DMS79 (cell line): ENCODE data around the gene CD52.

Experiments used
- DNase-seq: peaks from one replicate; lab custom pipeline; 2025; lab: John Stamatoyannopoulos, UW

CD52 gene, protein sequence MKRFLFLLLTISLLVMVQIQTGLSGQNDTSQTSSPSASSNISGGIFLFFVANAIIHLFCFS

DNA sequence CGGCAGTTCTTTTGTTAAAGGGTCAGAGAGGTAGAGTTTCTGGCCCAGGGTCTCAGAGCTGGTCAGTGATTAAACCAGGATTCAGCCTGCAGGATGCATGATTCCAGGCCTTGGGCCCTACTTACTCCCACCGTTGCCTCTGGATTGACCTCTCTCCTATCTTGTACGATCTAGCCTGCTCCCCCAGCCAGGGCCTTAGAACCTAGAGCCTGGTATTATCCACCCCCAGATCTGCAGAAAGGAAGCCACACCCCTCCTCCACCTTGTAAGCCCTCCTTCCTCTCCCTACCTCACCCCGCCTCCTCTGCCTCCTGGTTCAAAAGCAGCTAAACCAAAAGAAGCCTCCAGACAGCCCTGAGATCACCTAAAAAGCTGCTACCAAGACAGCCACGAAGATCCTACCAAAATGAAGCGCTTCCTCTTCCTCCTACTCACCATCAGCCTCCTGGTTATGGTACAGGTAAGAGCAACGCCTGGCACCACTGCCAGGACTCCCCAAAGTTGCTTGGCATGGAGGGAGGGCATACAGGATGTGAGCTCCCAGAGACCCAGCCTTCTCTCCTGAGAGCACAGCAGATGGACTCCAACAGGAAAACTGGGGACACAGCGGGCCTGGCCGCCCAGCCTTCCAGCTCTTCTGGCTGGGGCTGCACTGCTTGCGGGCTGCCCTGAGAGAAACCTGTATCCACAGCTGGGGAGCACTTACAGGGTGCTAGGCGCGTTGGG lies at the start of gene CD52:
Gene CD52 (plus strand): TSS at position 347 of the 726 bp plus-strand sequence. CDS start 60 bp downstream, at position 407.
- DNase-seq: no peak

DNA sequence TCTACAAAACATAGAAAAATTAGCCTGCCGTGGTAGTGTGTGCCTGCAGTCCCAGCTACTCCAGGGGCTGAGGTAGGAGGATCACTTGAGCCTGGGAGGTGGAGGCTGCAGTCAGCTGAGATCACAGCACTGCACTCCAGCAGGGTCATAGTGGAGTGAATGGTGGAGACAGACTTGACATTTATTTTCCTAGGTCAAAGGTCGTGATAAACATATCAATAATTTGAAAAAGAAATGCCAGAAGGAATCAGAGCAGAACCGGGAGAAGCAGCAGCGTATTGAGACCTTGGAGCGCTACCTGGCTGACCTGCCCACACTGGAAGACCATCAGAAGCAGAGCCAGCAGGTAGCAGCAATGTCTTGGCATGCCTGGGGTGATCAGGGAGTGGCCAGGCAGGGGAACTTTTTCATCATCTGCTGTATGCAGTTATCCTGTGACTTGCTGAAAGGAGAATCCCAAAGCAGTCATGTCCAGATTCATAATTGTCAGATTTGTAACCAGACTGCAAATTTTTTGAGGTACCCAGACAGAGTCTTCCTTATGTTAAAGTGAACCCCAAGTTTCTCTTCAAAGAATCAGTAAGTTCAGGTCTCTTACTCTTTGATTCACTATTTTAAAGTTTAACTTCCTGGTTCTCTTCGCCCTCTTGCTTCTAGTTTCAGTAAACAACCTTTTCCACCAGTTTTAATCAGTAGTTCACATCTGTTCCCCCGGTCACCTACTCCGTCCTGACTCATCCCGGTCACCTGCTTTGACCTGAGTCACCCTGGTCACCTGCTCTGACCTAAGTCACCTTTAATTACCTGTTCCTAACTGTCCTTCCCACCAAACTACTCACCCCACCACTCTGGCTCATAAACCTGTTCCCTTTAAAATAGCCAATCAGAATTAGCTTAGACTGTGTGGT lies 49.2 kb upstream of the CD52 start:
- DNase-seq: no peak

DNA sequence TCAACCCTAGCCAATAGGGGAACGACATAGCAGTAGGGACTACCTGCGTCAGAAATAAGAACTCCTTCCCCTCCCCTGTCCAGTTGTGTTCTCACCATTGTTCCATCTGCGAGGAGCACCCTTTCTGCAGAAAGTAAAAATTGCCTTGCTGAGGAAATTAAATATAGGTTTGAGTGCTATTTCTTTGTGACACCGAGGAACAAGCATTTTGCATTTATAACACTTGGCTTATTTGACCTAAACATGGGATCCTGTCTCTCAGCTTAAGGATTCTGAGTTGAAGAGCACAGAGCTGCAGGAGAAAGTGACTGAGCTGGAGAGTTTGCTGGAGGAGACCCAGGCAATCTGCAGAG lies 48.6 kb upstream of the CD52 start:
- no peak for DNase-seq

DNA sequence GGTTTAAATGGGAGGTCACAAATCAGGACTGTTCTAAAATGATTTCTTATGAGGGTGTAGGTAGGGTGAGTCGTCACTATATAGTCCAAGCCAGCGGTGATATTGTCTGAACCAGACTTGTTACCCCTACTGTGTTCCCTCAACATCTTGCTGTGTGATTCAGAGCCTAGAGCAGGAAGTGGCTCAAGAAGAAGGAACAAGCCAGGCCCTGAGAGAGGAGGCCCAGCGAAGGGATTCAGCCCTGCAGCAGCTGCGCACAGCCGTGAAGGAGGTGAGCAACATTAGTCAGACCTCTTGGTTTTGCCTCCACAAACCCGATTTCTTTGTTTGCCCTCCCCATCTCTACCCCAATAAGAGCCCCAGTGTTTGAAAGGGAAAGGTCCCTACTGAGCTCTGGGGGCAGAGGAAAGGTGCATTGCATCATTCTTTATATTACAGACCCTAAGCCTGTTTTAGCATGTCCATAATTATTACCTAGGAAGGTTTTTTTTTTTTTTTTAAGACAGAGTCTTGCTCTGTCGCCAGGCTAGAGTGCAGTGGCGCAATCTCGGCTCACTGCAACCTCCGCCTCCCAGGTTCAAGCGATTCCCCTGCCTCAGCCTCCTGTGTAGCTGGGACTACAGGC lies 42.8 kb upstream of the CD52 start:
- no peak for DNase-seq

DNA sequence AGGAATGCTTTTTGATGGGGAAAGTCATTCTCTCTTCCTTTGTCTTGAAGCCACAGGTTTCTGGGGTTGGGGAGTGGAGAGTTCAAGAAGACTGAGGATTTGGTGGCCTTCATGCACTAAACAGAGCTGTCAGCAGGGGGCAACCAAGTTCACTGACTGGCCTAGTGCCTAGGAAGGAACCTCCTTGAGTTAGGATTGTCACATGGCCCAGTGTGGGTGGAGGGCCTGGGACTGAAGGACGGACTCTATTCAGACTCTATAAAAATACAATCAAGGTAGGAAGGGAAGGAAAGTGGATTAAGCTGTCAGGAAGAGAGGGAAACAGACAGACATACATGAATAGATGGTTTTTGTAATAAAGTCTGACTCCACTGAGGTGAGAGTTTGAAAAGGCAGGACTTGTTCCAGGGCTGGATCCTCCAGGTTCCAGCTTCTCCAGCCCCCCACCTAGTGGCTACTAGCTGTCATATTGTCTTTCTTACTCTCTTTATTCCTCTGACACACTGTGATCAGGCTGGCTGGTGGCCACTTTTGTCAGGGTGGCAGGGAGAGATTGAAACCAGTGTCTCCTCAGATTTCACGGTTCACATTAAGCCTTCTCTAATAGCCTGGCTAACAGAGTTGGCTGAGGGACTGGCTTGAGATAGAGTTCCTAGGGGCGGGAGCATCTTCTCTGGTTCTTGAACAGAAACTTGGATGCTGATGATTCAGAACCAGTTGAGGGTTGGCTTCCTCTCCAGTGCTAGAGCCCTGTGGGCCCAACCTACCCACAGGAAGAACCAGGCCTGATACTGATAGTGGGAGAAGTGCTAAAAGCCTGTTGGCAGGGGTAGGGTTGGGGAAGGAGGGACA lies 42.0 kb upstream of the CD52 start:
- DNase-seq: peak; percentile 38

DNA sequence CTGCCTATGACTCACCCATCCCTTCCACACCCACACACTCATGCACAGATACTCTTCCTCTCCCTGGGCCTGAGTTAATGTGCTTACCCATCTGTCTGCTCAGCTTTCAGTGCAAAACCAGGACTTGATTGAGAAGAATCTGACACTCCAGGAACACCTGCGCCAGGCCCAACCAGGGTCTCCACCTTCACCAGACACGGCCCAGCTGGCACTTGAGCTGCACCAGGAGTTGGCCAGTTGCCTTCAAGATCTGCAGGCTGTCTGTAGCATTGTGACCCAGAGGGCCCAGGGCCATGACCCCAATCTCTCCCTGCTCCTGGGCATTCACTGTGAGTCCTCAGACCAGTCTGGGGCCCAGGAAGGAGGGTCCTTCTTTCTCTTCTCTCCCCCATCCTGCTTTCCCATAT lies 41.3 kb upstream of the CD52 start:
- no peak for DNase-seq

DNA sequence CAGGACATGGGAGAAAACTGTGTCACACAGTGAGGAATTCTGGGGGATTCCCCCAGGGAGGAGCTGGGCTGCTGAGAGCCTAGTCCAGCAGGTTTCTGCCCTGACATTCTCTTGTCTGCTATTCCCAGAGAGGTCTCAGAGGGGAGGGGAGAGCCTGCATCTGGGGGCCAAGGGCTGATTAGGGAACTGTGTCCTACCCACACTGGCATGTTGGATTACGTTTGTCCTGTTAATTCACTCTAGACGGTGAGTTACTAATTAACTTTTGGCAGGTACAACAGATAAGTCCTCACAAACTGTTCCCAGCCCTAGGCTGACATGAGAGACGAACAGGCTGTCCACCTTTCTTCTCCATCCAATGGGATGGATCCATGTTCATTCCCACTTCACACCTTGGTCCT lies 40.5 kb upstream of the CD52 start:
- no peak for DNase-seq

DNA sequence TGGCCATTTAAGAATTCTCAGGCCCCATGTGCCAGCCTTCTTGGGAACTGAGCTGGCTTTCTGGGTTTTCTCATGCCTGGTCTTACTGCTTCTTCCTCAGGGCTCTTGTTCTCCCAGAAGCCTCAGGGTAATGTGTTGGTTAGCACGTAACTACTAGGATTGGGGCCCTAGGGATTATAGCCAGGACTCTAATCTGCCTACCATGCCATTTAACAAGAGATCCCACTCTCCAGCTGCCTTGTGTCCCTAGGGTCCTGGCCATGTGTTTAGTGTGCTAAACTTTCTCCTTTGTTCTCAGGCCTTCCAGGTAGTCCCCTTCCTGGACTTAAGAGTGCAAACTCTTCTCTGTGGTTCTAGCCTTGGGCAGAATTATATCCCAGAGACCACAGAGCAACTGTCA lies 40.0 kb upstream of the CD52 start:
- DNase-seq: no peak

DNA sequence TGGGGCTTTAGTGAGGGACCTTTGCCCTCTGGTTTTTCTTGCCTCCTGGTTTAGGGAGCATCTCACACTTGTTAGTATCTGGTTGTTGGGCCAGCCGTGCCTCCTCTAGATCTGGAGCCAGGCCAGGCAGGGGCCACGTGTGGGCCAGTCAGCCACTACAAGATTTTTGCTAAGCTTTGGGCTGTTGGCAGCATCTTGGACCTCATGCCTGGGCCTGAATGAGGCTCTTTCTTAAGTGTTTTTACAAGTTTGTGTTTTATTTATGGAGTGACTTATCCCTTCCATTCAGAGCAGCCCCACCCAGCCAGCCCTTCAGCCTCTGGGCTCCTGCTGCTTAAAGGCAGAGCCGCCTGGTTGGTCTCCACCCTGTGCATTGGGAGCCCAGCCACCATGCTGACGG lies 39.5 kb upstream of the CD52 start:
- no peak for DNase-seq

DNA sequence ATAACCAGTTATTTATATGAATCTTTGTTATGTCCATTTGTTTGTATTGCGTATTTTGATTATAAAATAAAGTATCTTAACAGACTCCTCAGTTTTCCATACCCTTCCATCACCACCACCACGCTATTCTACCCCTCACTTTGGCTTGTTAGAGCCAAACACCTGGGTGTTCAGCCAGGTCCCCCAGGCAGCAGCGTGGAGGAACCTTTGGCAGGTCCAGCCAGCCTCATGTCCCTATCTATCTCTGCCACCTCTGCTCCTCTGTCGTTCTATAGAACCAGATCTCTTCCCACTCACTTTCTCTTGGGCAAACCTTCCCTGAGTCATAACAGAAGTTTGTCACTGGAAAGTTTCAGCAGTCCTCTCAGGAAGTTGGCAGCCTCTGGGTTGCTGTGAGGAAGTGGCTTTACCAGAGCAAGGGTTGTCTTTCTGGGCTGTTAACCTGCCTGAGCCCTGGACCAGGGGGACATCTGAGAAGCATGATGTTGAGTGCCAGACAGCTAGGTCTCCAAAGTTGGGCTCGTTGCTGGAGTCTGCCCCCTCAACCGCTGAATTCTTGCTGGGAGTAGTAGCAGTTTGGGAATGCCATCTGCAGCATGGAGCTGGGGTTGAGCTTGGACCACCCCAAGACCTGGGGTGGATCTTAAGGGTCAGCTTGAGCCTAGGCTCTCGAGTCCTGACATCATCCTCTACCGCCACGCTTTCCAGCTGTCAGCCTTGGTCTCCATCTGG lies 38.9 kb upstream of the CD52 start:
- DNase-seq: no peak

DNA sequence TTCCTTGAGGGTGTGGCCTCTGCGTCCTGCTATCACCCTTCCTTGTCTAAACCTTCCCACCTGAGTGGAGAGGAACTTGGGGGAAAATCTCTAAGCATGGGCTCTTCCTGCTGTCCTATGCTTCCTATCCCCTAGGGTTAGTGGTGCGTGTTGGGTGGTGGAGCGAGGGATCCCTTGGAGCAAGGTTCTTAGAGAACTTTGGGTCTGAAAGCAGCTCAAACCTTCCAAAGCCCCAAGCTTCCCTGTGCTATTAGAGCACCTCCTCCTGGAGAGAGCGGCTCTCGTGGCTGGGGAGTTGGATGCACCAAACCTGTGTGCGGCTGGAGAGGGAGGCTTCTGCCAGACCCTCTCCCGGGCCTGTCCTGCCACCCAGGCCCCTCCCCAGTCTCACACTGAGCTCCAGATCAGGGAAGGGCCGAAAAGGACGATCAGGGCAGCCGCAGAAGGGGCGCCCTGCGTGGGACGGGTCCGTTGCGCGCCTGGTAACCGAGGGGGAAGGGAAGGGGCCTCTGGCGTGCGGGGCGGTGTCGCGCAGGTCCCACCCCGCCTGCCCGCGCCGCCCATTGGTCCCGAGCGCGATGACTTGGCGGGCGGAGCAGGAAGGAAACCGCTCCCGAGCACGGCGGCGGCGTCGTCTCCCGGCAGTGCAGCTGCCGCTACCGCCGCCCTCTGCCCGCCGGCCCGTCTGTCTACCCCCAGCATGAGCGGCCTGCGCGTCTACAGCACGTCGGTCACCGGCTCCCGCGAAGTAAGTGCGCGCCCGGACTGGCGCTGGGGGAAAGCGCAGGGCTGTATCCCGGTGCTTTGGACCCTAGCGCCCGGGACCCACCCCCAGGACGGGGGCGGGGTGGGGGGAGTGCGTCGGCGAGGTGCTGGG lies 38.1 kb upstream of the CD52 start, which contains the start of gene SH3BGRL3:
Gene SH3BGRL3 (plus strand): TSS at position 631 of the 877 bp plus-strand sequence. CDS start 70 bp downstream, at position 701.
- DNase-seq: peak; percentile 67

DNA sequence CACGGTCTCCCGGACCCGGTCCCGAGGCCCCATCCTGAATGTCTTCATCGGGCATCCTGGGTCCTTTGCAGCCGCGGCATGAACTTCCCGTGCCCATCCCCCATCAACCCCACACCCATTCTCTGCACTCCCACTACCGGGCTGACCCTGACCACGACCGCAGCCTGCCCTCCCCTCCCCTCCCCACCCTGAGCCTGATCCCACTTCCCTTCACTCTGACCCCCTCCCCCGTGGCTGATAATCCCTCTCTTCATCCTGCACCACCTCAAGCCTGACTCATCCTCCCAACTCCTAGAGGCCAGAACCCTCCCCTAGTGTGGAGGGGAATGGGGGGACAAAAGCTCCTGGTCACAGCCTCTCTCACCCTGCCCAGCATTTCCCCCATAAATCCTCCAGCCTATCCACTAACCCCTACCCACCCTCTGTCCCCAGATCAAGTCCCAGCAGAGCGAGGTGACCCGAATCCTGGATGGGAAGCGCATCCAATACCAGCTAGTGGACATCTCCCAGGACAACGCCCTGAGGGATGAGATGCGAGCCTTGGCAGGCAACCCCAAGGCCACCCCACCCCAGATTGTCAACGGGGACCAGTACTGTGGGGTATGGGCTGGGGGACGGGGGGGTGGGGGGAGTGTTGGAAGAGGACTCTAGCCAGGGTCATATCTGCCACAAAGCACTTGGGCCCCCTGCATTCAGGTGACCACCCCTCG lies 37.3 kb upstream of the CD52 start:
- DNase-seq: no peak

DNA sequence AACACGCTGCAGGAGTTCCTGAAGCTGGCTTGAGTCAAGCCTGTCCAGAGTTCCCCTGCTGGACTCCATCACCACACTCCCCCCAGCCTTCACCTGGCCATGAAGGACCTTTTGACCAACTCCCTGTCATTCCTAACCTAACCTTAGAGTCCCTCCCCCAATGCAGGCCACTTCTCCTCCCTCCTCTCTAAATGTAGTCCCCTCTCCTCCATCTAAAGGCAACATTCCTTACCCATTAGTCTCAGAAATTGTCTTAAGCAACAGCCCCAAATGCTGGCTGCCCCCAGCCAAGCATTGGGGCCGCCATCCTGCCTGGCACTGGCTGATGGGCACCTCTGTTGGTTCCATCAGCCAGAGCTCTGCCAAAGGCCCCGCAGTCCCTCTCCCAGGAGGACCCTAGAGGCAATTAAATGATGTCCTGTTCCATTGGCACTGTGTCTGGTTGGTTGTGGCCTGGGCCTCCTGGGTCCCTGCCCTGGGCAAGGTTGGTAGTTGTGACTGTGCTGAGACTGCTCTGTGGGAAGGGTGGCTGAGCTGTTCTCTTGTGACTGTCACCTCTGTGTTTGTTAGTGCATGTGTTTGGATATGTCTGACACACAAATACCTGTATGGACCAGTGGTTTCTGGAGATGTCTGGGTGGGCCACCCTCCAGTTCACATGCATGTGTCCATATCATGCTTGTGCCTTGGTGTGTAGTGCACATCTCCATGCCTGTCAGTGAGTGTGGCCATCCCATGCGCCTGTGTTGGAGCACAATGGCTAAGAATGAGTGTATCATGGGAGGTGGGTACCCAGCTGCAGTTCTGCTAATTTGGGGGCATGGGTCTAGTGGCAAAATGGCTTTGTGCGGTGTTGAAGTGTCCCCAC lies 36.4 kb upstream of the CD52 start:
- DNase-seq: no peak

DNA sequence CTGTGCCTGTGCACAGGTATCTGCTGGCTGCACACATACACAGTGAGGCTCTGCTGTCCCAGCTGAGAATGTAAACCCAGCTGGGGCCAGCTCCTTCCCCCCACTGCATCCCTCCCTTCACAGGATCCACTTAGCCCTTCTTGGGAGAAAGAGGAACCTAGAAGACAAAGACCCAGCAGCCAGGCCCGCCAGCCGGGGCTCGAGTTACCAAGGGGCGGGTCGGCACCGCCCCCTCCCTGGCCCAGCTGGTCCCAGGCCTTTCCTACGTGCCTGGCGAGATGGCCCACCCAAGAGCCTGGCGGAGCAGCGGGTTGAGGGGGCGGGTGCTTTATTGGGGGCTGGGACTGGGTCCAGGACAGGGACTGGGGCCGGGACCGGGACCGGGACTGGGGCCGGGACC lies 35.8 kb upstream of the CD52 start:
- no peak for DNase-seq

DNA sequence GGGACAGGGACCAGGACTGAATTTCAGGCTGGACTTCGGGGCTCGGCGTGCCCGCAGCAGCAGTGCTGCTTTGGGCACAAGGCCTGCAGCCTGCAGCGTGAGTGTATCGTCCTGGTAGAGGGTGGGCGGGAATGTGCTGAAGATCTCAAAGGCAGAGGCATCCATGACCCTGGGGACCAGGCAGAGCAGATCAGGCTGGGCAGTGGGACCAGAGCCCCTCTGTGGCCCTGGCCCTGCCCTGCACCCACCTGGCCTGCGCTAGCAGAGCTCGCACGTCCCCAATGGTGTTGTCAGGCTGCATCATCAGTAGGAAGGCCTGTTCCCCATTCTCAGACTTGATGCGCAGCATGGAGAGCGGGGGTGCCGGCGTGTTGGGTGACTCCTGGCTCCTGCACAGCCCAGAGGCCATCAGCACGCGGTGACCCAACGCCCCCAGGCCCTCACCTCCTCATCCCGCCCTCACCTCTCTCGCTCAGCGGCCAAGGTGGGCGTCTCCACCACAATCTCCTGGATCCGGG lies 35.3 kb upstream of the CD52 start:
- no peak for DNase-seq

DNA sequence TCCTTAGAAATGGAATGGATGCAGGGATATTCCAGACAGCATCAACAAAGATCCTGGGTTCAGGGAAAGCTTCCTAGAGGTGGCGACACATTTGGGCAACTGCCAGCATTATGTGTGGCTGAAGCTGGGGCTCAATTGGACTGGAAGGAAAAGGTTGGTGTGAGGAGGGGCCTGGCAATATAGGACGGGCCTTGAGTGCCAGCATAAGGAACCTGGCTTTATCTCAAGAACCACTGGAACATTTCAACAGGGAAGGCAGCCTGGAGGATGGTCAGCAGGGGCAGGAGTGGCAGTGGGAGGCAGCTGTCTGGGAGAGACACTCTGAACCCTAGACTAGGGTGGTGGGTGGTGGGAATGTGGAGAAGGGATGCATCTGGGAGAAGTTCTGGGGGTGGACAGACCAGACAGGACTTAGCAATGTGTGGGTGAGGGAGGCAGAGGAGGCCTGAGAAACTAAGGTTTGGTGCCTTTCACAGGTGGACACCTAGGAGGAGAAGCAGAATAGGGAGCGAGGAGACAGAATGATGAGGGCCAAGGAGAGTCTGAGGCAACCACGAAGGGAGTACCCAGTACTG lies 34.4 kb upstream of the CD52 start:
- no peak for DNase-seq

DNA sequence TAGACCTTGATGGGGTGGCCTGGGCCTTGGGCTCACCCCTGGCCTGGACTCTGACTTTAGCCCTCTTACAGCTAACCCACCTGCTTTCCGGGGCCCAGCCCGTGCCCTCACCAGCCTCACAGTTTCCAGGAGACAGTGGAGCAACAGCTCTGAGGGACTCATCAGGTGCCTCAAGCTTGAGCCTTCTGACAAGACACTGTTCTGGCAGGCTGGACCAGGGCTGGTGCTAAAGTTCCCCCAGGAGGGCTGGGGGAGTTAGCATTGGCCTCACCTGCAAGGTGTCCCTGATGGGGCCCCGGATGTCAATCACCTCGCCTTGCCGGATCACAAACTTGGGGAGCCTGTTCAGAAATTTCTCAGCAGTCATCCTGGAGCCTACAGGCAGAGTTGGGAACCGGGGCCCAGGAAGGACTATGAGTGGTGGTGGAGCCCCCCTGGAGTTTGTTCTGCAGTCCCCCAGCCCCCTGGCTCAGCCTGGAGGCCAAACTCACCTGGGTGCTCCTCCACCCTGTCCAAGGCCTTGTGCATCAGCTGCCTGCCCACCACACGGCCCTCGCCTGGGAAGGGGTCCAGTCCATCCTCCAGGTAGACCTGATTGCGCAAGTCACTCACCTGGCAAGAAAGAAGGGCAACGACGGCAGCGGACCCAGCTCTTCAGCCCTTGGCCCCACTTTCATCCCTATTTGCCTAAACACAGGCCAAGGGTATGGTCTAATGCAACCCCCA lies 33.7 kb upstream of the CD52 start:
- DNase-seq: no peak
